Body of pancreas (tissue), 4 donors: ENCODE measurements around the gene C4orf50.

Experiments
- POLR2A ChIP-seq, 3 donors: fragments of 450-650 bp; IDR thresholded peaks; one replicate each; pipeline ENCODE4 v1.6.1; 2016; ENCODE audit warnings: antibody characterized with exemption in 3 of 3, mild to moderate bottlenecking in 2 of 3
- TF ChIP-seq, protein P1 (sequence below), 7 experiments: fragments of 450-650 bp in 4 of 7; fragments of 200-600 bp in 3 of 7; sonication (generic) in 3 of 7; IDR thresholded peaks; one replicate each; pipeline ENCODE4 v1.5.1; 2016 to 2019; ENCODE audit warnings: antibody characterized with exemption in 7 of 7

DNA sequence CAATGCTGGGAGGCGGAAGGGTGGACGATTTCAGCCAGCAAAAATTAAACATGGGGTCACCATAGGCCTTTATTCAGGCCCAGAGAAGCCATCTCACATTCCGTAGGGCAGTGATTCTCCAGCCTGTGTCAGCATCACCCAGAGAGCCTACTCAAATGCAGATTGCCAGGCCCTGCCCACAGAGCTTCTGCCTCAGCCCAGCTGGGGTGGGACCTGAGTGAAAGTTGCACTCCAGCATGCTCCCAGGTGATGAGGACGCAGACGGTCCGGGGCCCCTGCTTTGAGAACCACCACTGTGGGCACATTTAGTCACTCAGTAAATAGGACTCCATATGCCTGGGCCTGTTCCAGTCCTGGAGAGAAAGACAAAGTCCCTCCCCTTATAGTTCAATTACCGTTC is 12.4 kb upstream of the C4orf50 start:
- TF ChIP-seq, protein P1, sequence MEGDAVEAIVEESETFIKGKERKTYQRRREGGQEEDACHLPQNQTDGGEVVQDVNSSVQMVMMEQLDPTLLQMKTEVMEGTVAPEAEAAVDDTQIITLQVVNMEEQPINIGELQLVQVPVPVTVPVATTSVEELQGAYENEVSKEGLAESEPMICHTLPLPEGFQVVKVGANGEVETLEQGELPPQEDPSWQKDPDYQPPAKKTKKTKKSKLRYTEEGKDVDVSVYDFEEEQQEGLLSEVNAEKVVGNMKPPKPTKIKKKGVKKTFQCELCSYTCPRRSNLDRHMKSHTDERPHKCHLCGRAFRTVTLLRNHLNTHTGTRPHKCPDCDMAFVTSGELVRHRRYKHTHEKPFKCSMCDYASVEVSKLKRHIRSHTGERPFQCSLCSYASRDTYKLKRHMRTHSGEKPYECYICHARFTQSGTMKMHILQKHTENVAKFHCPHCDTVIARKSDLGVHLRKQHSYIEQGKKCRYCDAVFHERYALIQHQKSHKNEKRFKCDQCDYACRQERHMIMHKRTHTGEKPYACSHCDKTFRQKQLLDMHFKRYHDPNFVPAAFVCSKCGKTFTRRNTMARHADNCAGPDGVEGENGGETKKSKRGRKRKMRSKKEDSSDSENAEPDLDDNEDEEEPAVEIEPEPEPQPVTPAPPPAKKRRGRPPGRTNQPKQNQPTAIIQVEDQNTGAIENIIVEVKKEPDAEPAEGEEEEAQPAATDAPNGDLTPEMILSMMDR (IDR thresholded peaks at IDR 0.05): no peak
- no peak for TF ChIP-seq POLR2A (IDR thresholded peaks at IDR 0.05)
